IPS DF 19.7 (cell line): Measurements from ENCODE around the gene ETFDH.
"Not testable (repeated sequence)": the region's sequence is repeated elsewhere in the genome, so short reads cannot be mapped to it uniquely, and the experiment has no call there.

Experiments
- DNase-seq: peaks from one replicate; pipeline ENCODE4 v3.0.0-alpha.2; 2013; ENCODE audit warnings: low read depth, low spot score

Gene ETFDH

DNA sequence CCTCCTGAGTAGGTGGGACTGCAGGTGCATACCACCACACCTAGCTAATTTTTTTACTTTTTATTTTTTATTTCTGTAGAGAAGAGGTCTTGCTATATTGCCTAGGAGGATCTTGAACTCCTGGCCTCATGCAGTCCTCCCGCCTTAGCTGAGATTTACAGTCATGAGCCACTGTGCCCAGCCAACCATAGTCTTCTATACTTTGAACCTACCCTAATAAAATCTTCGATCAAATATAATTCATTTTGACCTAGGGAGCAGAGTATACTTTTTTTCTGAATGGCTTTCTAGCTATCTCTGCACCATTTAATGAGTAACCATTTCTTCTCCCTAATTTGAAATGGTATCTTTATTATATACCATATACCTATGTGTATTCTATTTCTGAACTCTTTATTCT lies 6.7 kb downstream of the ETFDH start:
- no peak for DNase-seq

DNA sequence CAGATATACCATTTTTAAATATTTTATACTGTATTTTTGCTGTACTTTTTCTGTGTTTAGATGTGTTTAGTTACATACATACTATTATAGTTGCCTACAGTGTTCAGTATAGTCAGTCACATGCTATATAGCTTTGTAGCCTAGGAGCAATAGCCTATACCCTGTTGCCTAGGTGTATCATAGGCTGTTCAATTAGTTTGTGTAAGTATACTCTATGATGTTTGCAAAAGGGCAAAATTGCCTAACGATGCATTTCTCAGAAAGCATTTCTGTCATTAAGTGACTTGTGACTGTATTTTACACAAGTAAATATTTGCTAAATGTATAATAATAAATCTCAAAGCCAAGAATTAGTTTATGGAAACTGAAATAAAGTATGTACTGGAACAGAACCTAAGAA lies 9.5 kb downstream of the ETFDH start:
- no peak for DNase-seq

DNA sequence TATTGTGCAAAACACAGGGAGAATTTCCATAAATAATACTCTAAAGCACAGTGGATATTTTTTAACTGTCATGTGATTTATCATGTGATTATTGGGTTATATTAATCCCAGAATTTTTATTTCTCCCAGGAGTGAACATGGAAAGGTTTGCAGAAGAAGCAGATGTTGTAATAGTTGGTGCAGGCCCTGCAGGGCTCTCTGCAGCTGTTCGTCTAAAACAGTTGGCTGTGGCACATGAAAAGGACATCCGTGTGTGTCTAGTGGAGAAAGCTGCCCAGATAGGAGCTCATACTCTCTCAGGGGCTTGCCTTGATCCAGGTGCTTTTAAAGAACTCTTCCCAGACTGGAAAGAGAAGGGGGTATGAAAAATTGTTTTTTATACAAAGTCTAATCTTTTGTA lies 10.0 kb downstream of the ETFDH start:
- DNase-seq = no peak

DNA sequence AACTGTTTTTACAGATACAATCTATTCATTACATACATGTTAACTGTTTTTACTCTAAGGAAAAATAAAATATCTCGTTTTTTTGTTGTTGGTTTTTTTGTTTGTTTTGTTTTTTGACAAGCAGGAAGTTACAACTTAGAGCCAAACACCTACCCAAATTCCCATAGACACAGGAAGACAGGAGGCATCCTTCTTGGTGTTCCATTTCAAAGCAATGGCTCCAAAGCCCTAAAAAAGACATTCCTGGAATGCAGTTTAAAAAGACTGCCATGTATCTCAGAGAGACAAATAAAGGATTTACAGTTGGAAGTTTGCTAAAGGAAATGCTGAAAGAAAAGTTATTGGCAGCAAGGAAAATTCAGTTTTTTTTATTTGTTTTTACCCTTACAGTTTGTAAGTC lies 16.7 kb downstream of the ETFDH start:
- peak; percentile 5 for DNase-seq

DNA sequence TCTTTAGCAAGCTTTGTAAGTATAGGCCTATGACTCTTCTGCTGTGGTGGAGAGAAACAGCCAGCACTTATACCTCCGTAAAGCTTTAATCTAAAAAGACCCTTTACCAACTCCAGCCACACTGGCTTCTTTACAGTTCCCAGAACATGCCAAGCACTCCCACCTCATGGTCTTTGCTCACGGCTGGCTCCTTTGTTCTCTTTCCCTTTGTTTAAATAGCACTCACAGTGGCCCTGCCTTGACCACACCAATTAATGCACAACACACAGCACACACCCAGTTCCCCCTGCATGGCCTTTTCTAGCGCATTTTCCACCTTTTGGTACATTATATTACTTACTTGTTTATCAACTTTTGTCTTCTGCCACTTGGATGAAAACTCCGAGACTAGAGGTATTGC lies 32.2 kb downstream of the ETFDH start:
- DNase-seq = no peak

DNA sequence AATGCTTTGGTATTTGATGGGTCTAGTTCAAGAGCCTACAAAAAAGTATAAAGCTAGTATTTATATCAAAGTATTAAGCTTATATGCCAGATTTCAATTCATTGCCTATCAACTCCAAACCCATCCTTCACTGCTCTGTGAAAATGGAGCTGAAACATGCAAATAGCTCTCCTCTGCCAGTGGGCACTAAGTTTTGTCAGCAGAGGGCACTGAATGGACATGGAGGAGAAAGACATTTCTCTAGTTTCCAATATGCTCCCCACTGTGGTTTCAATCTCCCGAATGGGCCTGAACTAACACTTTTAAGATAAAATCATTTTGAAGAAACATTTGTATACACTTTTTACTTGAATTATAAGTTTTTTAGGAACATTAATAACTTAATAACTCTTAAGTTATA lies 38.7 kb downstream of the ETFDH start:
- DNase-seq = no peak

DNA sequence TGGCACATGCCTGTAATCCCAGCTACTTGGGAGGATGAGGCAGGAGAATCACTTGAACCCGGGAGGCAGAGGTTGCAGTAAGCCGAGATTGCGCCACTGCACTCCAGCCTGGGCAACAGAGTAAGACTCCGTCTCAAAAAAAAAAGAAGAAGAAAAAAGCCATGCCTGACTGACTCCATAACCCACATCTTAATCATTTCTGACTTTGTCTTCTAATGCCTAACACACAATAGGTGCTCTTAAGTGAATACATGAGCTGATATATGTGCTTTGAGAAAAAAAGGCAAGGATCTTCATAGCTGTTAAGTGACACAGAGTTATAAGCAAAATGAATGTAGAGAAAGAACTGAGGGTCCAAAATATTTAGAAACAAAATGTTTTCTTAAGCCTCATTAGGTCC lies 40.5 kb downstream of the ETFDH start:
- DNase-seq = not testable (repeated sequence)

DNA sequence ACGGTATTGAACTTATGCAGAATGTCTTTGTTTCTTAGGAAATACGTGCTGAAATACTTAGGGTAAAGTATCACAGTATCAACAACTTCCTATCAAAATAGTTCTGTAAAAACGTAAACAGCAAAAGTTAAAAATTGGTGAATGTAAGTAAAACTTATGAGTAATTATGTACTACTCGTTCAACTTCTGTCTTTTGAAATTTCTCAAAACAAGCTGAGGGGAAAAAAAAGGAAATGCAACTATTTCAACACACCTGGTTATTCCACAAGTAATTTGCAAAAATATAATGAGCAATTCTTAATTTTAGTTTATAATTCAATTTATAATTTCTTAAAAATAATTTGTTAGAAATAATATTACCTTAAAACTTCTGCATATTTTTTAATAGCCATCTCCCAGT lies 42.8 kb downstream of the ETFDH start:
- no peak for DNase-seq

DNA sequence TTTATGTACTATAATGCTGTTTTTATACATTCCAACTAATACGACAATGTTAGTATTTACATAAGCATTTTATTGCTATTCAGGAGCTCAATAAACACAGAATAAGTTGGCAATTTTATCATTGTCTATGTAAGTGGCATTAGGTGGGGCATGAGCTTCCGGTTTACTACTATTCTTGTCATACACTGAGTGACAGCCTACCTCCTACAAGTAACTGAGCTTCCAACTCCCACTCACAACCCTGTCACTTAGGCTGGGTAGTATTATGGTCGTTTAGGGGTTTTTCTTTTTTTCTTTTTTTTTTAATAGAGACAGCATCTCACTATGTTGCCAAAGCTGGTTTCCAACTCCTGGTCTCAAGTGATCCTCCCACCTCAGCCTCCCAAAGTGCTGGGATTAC lies 43.7 kb downstream of the ETFDH start:
- DNase-seq = no peak

DNA sequence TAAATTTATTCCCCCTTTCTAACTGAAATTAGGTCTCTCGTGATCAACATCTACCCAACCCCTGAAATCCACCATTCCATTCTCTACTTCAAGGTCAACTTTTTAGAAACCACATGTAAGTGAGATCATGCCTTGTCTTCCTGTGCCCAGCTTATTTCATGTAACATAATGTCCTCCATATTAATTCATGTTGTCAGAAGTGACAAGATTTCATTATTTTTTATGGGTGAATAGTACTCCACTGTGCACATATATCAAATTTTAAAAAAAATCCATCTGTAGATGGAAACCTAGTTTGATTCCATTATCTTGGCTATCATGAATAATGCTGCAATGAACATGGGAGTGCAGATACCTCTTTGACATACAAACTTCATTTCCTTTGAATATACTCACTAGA lies 49.6 kb downstream of the ETFDH start:
- no peak for DNase-seq

DNA sequence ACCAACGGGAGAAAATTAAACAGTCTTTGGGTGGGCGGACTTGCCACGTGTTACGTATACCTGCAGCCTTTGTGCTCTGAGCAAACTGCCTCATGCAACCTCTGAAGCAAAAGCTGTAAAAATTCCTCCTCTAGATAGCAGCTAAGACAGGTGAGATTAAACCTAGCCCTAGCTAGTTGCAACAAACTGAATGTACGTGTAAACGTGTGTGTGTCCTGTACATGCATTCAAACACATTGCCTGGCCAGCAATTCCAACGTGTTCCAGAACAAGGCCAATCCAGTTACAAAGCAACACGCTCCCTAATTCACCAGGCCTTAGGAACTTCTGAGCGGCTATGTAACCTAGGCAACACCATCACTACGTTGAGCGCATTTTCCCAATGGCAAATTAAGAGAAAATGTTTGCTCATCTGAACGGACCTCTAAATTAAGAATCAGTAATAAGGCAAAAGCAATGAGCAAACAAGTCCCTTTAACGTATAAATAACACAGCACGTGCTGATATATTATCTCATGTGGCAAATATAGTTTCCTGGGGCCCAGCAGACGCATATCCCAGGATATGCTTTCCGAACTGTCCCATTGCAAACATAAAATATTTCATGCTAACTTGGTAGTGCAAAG lies 50.3 kb downstream of the ETFDH start:
- DNase-seq = no peak

DNA sequence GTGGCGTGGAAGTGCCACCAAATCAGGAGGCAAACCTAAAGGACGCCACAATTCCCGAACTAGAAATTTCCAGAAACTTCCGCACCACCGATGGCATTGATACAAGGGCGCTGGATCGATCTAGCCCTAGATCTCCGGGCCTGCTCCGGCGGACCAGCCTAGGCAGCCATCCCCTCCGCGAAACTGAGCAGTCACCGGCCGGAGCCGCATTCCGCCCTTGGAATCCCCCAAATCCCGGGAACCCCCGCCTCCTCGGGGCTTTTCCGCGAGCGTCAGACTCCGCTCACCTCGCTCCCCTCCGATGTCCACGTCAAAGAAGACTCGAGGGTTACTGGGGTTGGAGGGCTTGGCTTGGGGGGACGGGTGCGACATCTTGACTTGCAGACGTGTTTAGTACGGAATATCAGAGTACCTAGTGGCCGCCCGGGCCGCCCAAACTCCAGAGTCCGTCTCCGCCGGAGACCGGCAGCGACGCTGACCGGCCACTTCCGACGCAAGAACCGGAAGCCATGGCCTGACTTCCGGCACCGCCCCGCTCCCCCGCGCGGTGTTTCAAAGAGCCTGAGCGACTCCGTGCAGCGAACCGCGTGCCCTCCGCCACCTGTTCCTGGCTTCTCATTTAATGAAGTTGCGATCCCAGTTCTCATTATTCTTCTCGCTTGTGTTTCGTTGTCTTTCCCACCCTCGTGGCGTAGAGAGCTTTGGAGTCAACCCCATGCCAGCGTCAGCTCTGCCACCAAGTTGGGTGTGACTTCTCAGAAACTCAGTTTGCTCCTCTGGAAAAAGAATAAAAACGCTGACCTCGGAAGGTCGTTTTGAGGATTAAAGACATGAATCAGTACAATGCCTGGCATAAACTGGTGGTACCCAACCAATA lies 51.1 kb downstream of the ETFDH start, which contains the start of gene PPID:
PPID (minus strand) TSS at position 480 of the 877 bp plus-strand sequence; CDS start at position 372, 108 bp downstream.
- DNase-seq = peak; percentile 38

DNA sequence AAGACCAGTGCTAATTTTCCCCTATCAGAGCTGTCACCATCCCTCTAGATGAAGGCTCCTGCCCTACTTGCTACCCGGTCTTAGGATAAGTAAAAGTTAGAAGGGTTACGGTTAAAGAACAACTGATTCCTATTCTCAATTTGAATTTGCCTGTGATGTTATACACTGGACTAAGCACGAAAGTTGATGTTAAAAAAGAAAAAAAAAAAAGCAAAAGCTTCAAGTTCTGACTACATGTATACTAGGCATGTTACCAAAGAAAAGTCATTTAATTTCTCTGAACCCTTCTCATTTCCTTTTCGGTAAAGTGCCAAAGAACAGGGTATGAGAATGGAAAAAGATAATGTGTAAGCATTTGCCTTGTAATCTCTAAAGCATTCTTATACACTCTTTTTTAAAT lies 52.5 kb downstream of the ETFDH start:
- no peak for DNase-seq

DNA sequence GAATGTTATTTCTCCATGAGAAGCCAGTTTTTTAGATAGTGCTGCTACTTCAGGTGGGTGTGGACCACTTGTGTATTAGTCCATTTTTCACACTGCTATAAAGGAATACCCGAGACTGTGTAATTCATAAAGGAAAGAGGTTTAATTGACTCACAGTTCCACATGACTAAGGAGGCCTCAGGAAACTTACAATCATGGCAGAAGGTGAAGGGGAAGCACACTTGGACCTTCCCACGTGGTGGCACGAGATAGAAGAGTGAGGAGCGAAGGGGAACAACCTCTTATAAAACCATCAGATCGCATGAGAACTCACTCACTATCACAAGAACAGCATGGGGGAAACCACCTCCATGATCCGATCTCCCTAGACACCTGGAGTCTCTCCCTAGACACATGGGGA lies 54.5 kb downstream of the ETFDH start:
- no peak for DNase-seq

DNA sequence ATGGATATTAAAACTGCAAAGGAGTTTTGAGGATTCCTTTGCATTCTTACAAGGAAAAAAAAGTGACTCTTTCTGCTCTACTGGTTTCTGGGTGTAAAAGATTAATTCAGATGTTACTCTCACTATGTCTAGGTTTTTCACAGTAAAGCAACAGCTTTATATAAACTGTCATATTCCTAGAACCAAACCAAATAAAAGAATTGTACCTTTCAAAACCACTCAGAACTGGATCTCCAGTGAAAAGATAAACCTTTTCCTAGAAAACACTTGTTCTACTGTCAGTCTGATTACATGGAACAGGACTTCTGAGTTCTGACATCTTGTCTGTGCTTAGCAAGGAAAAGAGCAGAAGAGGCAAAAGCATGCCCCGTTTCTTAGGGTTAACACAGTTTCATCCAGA lies 56.1 kb downstream of the ETFDH start:
- DNase-seq = no peak

DNA sequence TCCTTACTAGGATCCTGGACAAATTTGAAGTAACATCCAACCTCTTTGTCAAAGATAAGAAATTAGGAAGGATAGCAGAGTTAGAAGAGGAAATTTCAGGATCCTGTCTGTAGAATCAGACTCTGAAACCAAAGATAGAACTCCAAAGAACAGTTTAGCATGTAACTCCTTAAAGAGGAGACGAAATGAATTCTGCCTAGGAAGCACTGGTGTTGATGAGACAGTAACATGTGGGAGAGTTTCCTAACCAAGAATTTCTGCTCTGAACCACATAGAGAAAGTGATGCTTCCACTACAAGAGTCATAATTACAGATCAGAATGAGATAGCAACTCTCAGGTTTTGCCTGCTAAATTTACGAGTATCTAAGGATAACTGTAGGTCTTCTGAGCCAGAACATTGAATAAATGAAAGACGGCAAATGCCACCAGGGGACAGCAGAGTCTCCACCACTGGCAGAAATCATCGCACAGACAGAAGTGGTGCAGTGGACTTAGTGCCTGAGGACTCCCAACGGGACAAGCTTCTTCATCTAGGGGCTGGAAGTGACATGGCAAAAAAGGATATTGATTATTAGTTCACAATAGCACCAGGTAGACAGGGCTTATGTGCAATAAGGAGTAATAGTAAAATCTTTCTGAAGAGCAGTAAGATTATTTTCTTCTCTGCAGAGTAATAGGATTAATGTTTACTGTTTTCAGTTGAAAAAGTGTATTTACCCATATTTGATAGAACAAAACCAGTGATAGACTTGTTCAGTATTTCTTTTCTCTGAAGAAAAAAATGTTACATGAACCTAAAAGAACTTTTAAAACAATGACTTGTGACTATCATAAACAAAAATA lies 57.8 kb downstream of the ETFDH start:
- no peak for DNase-seq

DNA sequence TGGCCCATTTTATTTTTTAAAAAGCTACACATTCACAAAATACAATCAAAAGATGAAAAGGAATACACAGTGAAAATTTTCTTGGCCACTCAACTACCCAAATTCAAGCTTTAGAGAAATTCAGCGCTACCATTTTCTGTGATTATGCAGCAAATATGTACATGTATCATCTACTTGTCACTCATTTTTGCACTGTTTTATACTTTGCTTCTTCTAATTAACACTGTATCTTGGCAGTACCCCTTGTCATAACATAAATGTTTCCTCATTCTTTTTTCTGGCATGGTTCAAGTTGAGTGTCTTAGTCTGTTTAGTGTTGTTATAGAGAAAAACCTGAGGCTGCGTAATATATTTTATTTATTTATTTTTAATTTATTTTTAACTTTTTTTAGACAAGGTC lies 66.8 kb downstream of the ETFDH start:
- no peak for DNase-seq

DNA sequence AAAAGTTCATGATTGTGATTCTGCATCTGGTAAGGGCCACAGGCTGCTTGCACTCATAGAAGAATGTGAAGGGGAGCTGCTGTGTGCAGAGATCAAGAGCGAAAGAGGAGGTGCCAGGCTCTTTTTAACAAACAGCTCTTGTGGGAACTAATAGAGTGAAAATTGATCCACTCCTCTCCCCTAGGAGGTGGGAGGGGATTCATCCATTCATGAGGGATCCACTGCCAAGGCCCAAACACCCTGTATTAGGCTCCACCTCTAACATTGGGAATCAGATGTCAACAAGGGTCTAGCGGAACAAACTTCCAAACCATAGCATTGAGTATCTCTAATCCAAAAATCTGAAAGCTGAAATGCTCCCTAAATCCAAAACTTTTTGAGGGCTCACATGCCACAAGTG lies 67.5 kb downstream of the ETFDH start:
- no peak for DNase-seq

DNA sequence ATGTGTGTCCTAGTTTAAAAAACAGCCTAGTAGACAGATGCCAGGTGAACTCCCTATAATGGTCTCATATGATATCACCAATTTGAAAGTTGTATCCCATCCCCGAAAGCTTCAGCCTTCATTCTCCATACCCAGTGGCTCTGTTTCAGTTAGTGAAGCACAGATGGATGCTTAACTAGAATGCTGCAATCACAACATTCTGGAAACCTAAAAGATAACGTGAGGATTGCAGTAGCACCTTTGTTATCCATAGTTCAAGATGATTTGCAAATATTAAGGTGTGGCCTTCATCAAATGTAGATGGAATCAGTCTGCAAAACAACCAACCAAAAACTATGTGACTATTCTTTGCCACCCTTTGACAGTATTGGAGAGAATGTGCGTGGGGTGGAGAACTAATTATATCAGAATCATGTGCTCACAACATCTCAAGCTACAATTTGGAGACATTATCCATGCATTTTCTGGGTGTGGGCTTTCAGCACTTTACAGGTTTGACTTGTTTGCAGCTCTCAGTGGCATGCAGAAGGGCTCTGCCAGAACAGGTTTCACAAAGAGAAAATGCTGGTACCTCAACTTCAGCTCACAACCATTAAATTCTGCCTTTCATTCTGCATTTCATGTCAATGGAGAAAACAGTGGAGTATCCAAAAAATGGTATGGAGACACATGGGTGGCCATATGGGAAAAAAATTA lies 69.4 kb downstream of the ETFDH start:
- no peak for DNase-seq

DNA sequence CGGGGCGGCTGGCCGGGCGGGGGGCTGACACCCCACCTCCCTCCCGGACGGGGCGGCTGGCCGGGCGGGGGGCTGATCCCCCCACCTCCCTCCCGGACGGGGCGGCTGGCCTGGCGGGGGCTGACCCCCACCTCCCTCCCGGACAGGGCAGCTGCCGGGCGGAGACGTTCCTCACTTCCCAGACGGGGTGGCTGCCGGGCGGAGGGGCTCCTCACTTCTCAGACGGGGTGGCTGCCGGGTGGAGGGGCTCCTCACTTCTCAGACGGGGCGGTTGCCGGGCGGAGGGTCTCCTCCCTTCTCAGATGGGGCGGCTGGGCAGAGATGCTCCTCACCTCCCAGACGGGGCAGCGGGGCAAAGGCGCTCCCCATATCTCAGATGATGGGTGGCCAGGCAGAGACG lies 74.4 kb downstream of the ETFDH start:
- DNase-seq = not testable (repeated sequence)

DNA sequence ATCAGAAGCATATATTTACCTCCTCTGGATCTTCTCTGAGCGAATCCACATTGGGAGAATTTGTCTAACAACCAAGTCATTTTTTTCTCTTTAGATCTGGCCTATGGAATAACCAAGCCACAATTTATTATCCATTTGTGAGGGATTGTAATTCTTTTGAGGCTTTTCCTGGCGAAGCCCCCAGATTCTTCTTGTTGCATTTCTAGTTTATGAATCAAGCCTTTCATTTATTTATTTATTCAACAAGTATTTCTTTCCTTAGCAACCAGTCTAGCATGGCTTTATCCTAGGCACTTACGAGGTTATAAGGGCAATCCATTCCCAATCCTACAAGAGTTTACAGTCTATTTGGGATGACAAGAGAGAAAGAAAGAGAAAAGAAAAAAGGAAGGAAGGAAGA lies 78.3 kb downstream of the ETFDH start:
- DNase-seq = no peak
